Endothelial cell of umbilical vein (primary cell): ENCODE results near the gene TRPM3.

Experiments used
- CTCF ChIP-seq, 2 donors: IDR thresholded peaks; 1 replicate in 1 of 2; 2 replicates in 1 of 2; pipeline ENCODE4 v1.5.1; 2011; ENCODE audit warnings: low read length in 2 of 2, mild to moderate bottlenecking in 2 of 2, moderate library complexity in 2 of 2, control low read depth in 1 of 2, inconsistent platforms in 1 of 2, low read depth in 1 of 2; ENCODE audit not compliant: insufficient read depth in 1 of 2; ENCODE audit errors: extremely low read depth in 1 of 2
- POLR2AphosphoS5 ChIP-seq: IDR thresholded peaks from 2 replicates; pipeline ENCODE4 v1.6.1; 2012; ENCODE audit warnings: low read depth, mild to moderate bottlenecking, control low read depth, low read length, moderate library complexity; ENCODE audit not compliant: insufficient read depth

GRCh38 chr9:70784456-70784855, 337.0 kb downstream of the TRPM3 start:
- TF ChIP-seq POLR2AphosphoS5 (no peak), CTCF (IDR thresholded peaks at IDR 0.05; ENCODE audit: extremely low read depth in 1 of 2, insufficient read depth in 1 of 2, low read depth in 1 of 2, low read length in 2 of 2) (no peak)
